NCI-H2107 (cell line): Measurements from ENCODE around the gene FAM124A.

ENCODE experiments used
- DNase-seq: peaks from one replicate; lab custom pipeline; 2025; lab: John Stamatoyannopoulos, UW

Gene FAM124A

GRCh38 chr13:51308781-51309180 is 86.6 kb downstream of the FAM124A start:
- DNase-seq, result no peak

- DNase-seq, result no peak
Observed at GRCh38 chr13:51311231-51311630, 89.0 kb downstream of the FAM124A start.

- no peak for DNase-seq
Observed at GRCh38 chr13:51311957-51312520, 89.8 kb downstream of the FAM124A start.

- no peak for DNase-seq
Observed at GRCh38 chr13:51313619-51314018, 91.4 kb downstream of the FAM124A start.

- DNase-seq, result no peak
Observed at GRCh38 chr13:51317262-51317661, 95.1 kb downstream of the FAM124A start.

- DNase-seq, result no peak
Observed at GRCh38 chr13:51318015-51318414, 95.8 kb downstream of the FAM124A start.

GRCh38 chr13:51318876-51319275 is 96.7 kb downstream of the FAM124A start:
- DNase-seq, result no peak

- no peak for DNase-seq
Observed at GRCh38 chr13:51321836-51322235, 99.6 kb downstream of the FAM124A start.

- DNase-seq, result no peak
Observed at GRCh38 chr13:51322826-51323225, 100.6 kb downstream of the FAM124A start.

GRCh38 chr13:51323824-51324511 is 101.8 kb downstream of the FAM124A start:
- DNase-seq, result no peak

- no peak for DNase-seq
Observed at GRCh38 chr13:51324714-51325420, 102.7 kb downstream of the FAM124A start.

- DNase-seq, result no peak
Observed at GRCh38 chr13:51325837-51326236, 103.6 kb downstream of the FAM124A start.

GRCh38 chr13:51326777-51327176 is 104.6 kb downstream of the FAM124A start:
- DNase-seq, result no peak

GRCh38 chr13:51327961-51328360 is 105.8 kb downstream of the FAM124A start:
- no peak for DNase-seq

- no peak for DNase-seq
Observed at GRCh38 chr13:51328488-51328887, 106.3 kb downstream of the FAM124A start.

GRCh38 chr13:51329606-51330005 is 107.4 kb downstream of the FAM124A start:
- no peak for DNase-seq

GRCh38 chr13:51330791-51331190 is 108.6 kb downstream of the FAM124A start:
- no peak for DNase-seq

- no peak for DNase-seq
Observed at GRCh38 chr13:51331354-51331861, 109.2 kb downstream of the FAM124A start.

- DNase-seq, result no peak
Observed at GRCh38 chr13:51332566-51333361, 110.6 kb downstream of the FAM124A start.

- no peak for DNase-seq
Observed at GRCh38 chr13:51333421-51333820, 111.2 kb downstream of the FAM124A start.

- no peak for DNase-seq
Observed at GRCh38 chr13:51333826-51334225, 111.6 kb downstream of the FAM124A start.
